NCI-H510A treated with DMSO at 0.1 percent for 48 hours (cell line): ENCODE data around the gene GALNT9.

Experiments used
- DNase-seq: peaks from one replicate; lab custom pipeline; 2025; lab: John Stamatoyannopoulos, UW

GALNT9 gene

GRCh38 chr12:132292328-132293319 lies 36.8 kb downstream of the GALNT9 start:
- DNase-seq = no peak

GRCh38 chr12:132291402-132292175 lies 37.8 kb downstream of the GALNT9 start:
- DNase-seq = no peak

- no peak for DNase-seq
Observed at GRCh38 chr12:132290203-132290540, 39.2 kb downstream of the GALNT9 start.

GRCh38 chr12:132289356-132290202 lies 39.8 kb downstream of the GALNT9 start:
- no peak for DNase-seq

GRCh38 chr12:132288516-132289215 lies 40.7 kb downstream of the GALNT9 start:
- no peak for DNase-seq

GRCh38 chr12:132287391-132288238 lies 41.8 kb downstream of the GALNT9 start:
- no peak for DNase-seq

- no peak for DNase-seq
Observed at GRCh38 chr12:132286912-132287311, 42.5 kb downstream of the GALNT9 start.

GRCh38 chr12:132285991-132286681 lies 43.3 kb downstream of the GALNT9 start:
- DNase-seq = no peak

- no peak for DNase-seq
Observed at GRCh38 chr12:132284827-132285741, 44.3 kb downstream of the GALNT9 start.

- DNase-seq = no peak
Observed at GRCh38 chr12:132284071-132284826, 45.1 kb downstream of the GALNT9 start.

GRCh38 chr12:132282950-132283771 lies 46.2 kb downstream of the GALNT9 start:
- DNase-seq = no peak

- no peak for DNase-seq
Observed at GRCh38 chr12:132282031-132282949, 47.1 kb downstream of the GALNT9 start.

GRCh38 chr12:132281038-132281437 lies 48.4 kb downstream of the GALNT9 start:
- DNase-seq = no peak

- no peak for DNase-seq
Observed at GRCh38 chr12:132280406-132280805, 49.0 kb downstream of the GALNT9 start.

- DNase-seq = no peak
Observed at GRCh38 chr12:132279930-132280329, 49.5 kb downstream of the GALNT9 start.
